Subcutaneous abdominal adipose tissue (tissue), 5 donors: ENCODE measurements around the gene AKAP8L.

Source experiments
- H3K27ac ChIP-seq: one replicate; pipeline ENCODE4 v1.7.0; 2013; ENCODE audit warnings: low read depth, mild to moderate bottlenecking, inconsistent platforms, low read length, moderate library complexity
- H3K27me3 ChIP-seq, 5 donors: one replicate each; pipeline ENCODE4 v1.7.0; 2013; ENCODE audit warnings: low read length in 5 of 5, inconsistent platforms in 1 of 5; ENCODE audit not compliant: control insufficient read depth in 5 of 5, insufficient read depth in 4 of 5
- H3K36me3 ChIP-seq, 5 donors: one replicate each; pipeline ENCODE4 v1.7.0; 2013; ENCODE audit warnings: low read length in 5 of 5; ENCODE audit not compliant: control insufficient read depth in 5 of 5, insufficient read depth in 5 of 5
- H3K4me1 ChIP-seq, 5 donors: one replicate each; pipeline ENCODE4 v1.7.0; 2013; ENCODE audit warnings: low read length in 5 of 5, mild to moderate bottlenecking in 3 of 5, moderate library complexity in 1 of 5; ENCODE audit not compliant: control insufficient read depth in 5 of 5, insufficient read depth in 5 of 5
- H3K4me3 ChIP-seq, 5 donors: one replicate each; pipeline ENCODE4 v1.7.0; 2013; ENCODE audit warnings: low read length in 5 of 5, low read depth in 1 of 5
- H3K9ac ChIP-seq, 5 donors: one replicate each; pipeline ENCODE4 v1.7.0; 2013; ENCODE audit warnings: low read length in 5 of 5, mild to moderate bottlenecking in 4 of 5, moderate library complexity in 3 of 5
- H3K9me3 ChIP-seq, 5 donors: one replicate each; pipeline ENCODE4 v1.7.0; 2013; ENCODE audit warnings: low read length in 5 of 5; ENCODE audit not compliant: control insufficient read depth in 5 of 5
- donor health status: healthy.
- donor health status: healthy.
- donor health status: healthy.
- donor health status: healthy.
- donor health status: healthy.

The AKAP8L gene

DNA sequence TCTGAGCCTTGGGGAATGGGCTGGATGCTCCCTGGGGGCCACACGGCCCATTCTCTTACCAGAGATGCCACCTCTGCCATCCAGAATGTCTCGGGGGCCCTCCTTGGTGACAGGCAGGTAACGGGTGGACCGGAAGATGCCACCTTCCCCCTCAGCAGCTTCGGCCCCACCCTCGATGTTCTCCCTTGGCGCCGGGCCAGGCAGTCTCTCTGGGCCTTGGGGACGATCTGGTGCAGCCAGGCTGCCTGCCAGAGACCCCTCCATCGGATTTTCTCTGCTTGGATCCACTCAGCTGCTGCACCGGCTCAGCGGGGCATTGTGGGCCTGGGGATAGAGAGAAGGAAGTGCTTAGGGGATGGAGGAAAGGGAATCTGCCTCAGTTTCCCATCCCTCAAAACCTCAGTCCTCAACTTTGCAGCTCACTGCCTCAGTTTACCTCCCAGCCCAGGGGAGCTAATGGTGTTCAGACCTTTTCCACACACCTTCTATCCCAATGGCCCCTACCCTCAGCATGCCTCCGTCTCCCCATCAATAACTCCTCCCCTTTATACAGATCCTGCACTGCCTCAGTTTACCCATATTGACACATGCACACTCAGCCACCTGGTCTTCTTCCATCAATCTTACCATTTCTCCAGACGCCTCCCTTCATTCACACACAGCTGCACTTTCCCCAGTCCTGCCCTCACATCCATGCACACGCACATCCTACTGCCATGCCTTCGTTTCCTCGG, 29.4 kb upstream of the AKAP8L start:
- no peak overlapping the region for H3K27ac ChIP-seq
- H3K4me3 ChIP-seq: no peak overlapping the region
- H3K9ac ChIP-seq: peak overlapping the region in 1 of 5 donors; percentile 3
- H3K4me1 ChIP-seq: peaks cover 1 to 34% (median 19%) of the 10 kb centered on the region in 5 donors
- peaks cover 0 to 26% (median 5%) of the 10 kb centered on the region in 5 donors for H3K36me3 ChIP-seq
- no peaks in the 10 kb centered on the region for H3K9me3 ChIP-seq
- no peaks in the 10 kb centered on the region for H3K27me3 ChIP-seq

DNA sequence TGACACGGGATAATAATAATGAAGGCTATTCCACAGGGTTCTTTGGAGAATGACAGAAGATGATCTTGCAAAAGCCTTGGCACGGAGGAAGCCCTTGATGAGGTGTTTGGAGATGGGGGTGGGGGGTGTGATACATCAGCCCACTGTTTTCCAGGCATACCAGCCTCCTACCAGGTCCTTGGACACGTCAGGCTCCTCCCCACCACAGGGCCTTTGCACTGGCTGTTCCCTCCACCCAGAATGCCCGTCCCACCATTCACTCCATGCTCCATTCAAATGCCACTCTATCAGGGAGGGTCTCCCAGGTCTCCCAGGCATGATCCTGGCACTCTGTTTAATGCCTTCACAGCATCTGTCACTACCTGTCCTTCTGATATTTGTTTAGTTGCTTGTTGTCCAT, 28.3 kb upstream of the AKAP8L start:
- Histone ChIP-seq H3K36me3 (peaks cover 0 to 26% (median 5%) of the 10 kb centered on the region in 5 donors), H3K27me3 (no peaks in the 10 kb centered on the region), H3K27ac (no peak overlapping the region), H3K4me1 (peaks cover 0 to 26% (median 12%) of the 10 kb centered on the region in 5 donors), H3K4me3 (no peak overlapping the region), H3K9ac (no peak overlapping the region), H3K9me3 (no peaks in the 10 kb centered on the region)

DNA sequence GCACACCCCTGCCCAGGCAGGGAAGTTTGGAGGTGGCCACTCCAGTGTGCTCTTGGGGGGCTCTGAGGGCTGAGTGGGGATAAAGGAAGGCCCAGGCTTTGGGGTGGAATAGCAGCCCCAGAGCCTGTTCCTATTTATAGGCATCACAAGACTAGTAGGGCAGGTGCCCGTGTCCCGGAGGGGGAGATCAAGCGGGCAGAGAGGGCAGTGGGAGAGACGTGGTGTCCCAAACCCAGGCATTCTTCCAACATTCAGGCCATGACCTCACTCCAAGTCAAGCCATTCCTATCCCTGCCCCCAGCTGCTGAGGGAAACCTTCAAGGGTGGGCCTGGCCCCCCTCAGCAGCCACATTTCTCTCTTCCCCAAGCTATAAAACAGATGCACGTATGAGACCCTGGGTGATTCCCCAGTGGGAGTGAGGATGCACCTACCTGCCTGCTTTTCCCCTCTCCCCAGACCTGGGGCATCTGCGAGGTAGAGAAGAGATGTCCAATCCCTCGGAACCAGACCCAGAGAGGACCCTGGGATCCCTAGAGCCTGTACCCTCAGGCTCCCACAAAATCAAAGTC, 27.1 kb upstream of the AKAP8L start:
- Histone ChIP-seq H3K4me1 (peaks cover 0 to 19% (median 12%) of the 10 kb centered on the region in 5 donors), H3K9me3 (no peaks in the 10 kb centered on the region), H3K27me3 (no peaks in the 10 kb centered on the region), H3K36me3 (peaks cover 0 to 26% (median 5%) of the 10 kb centered on the region in 5 donors), H3K4me3 (no peak overlapping the region), H3K9ac (no peak overlapping the region), H3K27ac (no peak overlapping the region)

DNA sequence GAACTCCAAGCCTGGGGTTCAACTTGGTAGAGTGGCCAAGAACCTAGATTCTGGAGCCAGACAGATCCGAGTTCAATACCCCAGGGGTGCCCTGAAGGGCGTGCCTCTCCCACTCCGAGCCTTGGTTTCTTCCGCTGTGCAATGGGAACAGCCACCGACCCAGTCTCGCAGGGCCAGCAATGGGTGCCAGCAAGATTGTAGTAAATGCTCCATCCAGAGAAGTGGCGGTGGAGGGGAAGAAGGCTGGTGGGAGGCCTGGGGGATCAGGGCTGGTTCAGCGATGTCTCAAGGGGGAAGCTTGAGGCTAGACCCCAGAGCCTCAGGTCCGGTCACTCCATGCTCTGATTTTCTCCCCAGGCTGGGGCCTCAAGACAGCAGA, 26.4 kb upstream of the AKAP8L start:
- H3K9me3 ChIP-seq: no peaks in the 10 kb centered on the region
- H3K36me3 ChIP-seq: peaks cover 0 to 26% (median 5%) of the 10 kb centered on the region in 5 donors
- no peak overlapping the region for H3K4me3 ChIP-seq
- no peak overlapping the region for H3K9ac ChIP-seq
- H3K27ac ChIP-seq: no peak overlapping the region
- H3K27me3 ChIP-seq: no peaks in the 10 kb centered on the region
- peaks cover 0 to 19% (median 12%) of the 10 kb centered on the region in 5 donors for H3K4me1 ChIP-seq

DNA sequence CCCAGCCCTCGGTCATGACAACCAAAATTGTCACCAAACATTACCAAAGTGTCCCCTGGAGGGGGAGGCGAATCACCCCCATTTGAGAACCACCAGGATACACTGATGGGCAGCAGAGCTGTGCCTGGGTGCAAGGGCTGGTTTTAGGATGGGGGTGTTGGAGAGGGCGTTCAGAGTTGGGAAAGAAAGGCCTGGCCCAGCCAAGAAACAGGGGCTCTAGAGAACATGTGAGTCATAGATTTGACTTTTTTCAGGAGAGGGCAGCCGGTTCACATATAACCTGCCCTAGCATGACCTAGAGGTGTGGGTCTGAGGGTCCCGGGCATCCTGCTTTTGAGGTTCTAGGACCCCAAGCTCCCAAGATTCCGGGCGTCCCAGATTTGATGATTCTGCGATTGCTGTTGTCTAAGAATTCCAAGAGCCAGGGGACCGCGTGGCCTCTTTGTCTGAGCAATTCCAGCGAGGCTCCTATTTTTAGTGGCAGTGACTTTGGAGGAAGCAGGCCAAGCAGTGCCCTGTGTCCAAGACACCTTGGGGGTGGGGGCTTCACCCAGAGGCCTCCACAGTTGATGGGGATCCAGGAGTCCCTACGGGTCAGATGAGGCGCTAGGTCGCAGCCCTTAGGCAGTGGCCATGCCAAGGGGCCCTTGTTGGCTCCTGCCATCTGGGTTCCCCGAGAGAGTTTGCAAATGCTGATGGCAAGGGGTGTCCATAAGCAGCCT, 25.9 kb upstream of the AKAP8L start:
- no peaks in the 10 kb centered on the region for H3K9me3 ChIP-seq
- H3K9ac ChIP-seq: no peak overlapping the region
- peaks cover 0 to 26% (median 5%) of the 10 kb centered on the region in 5 donors for H3K36me3 ChIP-seq
- no peaks in the 10 kb centered on the region for H3K27me3 ChIP-seq
- H3K27ac ChIP-seq: no peak overlapping the region
- H3K4me1 ChIP-seq: peaks cover 0 to 22% (median 12%) of the 10 kb centered on the region in 5 donors
- H3K4me3 ChIP-seq: no peak overlapping the region

DNA sequence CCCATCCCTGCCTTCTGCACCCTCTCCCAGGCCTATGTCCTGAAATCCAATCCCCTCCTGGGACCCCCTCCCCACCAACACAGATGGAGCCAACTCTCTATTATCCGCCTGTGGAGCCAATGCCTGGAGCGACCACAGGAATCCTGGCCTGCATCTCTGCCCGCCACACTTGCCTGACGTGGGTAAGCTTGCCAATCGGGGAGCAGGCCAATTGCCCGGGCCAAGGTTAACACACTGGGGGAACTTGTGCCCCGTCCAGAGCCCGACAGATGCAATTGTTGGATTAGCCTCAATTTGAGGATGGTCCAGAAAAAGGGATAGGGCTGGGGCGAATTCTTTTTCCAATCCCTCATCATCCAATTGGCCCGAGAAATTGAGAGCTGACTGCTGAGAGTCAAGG, 25.1 kb upstream of the AKAP8L start:
- H3K27me3 ChIP-seq: no peaks in the 10 kb centered on the region
- H3K9ac ChIP-seq: no peak overlapping the region
- H3K9me3 ChIP-seq: no peaks in the 10 kb centered on the region
- peaks cover 0 to 32% (median 5%) of the 10 kb centered on the region in 5 donors for H3K36me3 ChIP-seq
- H3K4me1 ChIP-seq: peaks cover 0 to 21% (median 7%) of the 10 kb centered on the region in 5 donors
- H3K4me3 ChIP-seq: no peak overlapping the region
- H3K27ac ChIP-seq: no peak overlapping the region

DNA sequence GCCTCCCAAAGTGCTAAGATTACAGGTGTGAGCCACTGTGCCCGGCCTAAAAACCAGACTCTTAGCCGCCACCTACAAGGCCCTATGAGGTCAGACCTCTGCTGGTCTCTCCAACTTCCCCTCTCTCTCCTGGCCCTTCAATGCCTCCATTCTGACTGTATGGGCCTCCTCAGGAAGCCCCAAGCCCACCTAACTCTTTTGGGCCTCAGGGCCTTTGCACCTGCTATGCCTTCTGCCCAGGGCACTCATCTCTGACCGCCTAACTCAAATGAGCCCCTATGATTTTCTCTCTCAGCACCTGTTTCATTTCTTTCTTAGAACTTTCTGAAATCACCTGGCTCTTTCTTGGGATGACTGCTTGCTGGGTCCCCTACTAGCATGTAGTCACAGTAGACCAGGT, 24.5 kb upstream of the AKAP8L start:
- H3K27ac ChIP-seq: no peak overlapping the region
- H3K4me1 ChIP-seq: peaks cover 0 to 16% (median 2%) of the 10 kb centered on the region in 5 donors
- no peaks in the 10 kb centered on the region for H3K27me3 ChIP-seq
- H3K36me3 ChIP-seq: peaks cover 0 to 37% (median 5%) of the 10 kb centered on the region in 5 donors
- no peaks in the 10 kb centered on the region for H3K9me3 ChIP-seq
- H3K9ac ChIP-seq: no peak overlapping the region
- no peak overlapping the region for H3K4me3 ChIP-seq

DNA sequence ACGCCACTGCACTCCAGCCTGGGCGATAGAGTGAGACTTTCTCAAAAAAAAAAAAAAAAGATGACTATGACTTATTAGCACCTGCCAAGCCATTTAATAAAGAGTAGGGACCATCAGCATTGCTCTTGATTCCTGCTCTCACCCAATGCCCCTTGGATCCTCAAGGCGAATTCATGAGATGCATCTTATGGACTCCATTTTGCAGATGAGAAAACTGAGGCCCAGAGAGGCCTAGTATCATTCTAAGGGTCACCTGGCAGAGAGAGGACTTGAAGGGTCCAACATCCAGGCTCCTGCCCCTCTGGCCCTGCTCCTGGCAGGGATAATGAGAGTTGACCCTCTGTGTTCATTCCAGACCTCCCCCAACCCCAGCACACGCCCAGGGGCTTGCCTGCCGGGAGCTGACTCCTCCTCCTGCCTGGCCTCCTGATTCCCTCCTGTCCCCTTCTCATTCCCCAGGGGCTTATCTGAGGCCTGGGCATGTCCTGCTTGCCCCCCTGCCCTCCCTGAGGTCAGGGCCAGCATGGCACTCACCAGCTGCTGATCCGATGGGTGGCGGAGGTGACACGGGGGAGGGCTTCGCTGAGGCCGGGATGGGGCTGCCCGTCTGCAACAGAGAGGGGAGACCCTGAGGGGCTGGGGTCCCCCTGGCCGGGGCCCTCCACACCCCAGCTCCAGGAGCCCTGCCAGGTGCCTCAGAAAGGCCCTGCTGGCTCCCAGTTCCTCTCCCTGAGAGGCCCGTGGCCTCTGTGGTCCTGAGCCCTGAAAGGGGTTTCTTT, 23.5 kb upstream of the AKAP8L start:
- no peak overlapping the region for H3K27ac ChIP-seq
- H3K4me1 ChIP-seq: peaks cover 0 to 25% (median 4%) of the 10 kb centered on the region in 5 donors
- no peak overlapping the region for H3K4me3 ChIP-seq
- H3K9ac ChIP-seq: no peak overlapping the region
- H3K27me3 ChIP-seq: no peaks in the 10 kb centered on the region
- H3K36me3 ChIP-seq: peaks cover 0 to 35% (median 5%) of the 10 kb centered on the region in 5 donors
- H3K9me3 ChIP-seq: no peaks in the 10 kb centered on the region

DNA sequence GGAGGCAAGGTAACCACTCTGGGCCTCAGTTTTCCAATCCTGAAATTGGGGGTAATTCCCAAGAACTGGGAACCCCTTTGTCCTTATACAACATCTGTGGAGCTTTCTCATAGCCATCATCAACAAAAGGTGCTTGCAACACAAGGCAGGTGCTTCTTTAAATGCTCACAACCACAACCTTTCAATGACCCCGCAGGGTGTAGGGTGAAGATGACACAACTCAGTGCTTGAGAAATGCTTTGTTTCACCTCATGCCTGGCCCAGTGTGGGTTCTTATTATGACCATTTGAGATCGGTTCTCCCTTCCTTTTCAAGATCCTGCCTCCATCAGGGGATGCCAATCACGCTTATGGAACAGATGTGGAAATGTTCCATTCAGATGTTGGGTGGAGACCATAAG, 22.5 kb upstream of the AKAP8L start:
- Histone ChIP-seq H3K4me3 (no peak overlapping the region), H3K36me3 (peaks cover 0 to 26% (median 4%) of the 10 kb centered on the region in 5 donors), H3K9ac (no peak overlapping the region), H3K4me1 (peaks cover 0 to 28% (median 4%) of the 10 kb centered on the region in 5 donors), H3K27ac (no peak overlapping the region), H3K9me3 (no peaks in the 10 kb centered on the region), H3K27me3 (no peaks in the 10 kb centered on the region)
